Right forelimb (tissue), 1 donor: ENCODE data around the gene DLG2.
"Not testable (repeated sequence)": the region's sequence is repeated elsewhere in the genome, so short reads cannot be mapped to it uniquely, and the experiment has no call there.

ENCODE experiments used
- DNase-seq: peaks from one replicate; pipeline ENCODE4 v3.0.0-alpha.2; 2018

The DLG2 gene

DNA sequence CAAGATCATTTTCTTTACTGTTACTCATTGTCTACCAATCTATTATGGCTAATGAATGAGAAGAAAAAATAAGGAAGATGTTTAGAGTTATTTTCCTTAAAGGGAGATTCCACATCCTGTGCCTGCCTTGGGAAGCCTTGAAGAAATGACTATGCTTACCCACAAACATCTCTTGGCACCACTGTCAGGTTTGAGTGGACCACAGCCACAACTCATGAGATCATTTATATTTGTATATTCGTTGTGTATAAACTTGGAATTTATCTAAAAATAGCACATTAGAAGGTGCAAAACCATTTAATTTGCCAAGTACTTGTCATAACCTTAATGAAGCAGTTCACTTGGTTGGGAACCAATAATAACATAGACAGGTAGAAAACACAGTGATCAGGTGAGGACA lies 740.8 kb downstream of the DLG2 start:
- no peak for DNase-seq

DNA sequence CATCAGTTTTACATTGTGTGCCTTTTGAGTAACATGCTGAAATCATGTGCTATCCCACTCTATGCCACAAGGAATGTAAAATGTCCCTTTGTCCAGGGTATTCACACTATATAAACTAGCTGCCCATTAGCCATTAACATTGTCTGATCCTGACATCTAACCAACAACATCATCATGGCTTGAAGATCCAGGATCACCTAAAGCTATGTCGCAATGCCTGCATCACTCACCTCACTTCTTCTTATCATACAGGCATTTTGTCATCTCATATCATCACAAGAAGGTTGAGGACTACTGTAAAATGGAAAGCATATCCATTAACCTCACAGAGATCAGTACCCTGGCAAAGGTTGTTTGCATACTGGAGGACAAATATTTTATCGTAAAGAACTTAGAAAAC lies 742.3 kb downstream of the DLG2 start:
- DNase-seq = no peak

DNA sequence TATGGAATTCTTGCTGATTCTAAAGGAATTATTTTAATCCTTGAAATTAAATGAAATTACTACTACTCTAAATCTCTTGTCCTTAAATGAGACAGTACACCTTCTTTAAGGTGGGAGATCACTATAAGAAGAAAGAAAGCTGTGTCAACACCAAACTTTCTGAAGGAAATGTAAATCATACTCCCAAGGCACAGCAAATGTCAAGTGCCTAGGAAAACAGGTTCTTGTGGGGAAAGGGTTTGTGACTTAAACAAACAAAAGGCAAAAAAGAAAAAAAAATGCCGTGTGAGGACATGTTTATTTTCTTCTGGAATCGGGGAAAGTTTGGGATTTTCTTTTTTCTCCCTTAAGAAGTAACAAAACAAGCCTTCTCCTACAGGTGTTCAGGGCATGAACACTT lies 745.1 kb downstream of the DLG2 start:
- no peak for DNase-seq

DNA sequence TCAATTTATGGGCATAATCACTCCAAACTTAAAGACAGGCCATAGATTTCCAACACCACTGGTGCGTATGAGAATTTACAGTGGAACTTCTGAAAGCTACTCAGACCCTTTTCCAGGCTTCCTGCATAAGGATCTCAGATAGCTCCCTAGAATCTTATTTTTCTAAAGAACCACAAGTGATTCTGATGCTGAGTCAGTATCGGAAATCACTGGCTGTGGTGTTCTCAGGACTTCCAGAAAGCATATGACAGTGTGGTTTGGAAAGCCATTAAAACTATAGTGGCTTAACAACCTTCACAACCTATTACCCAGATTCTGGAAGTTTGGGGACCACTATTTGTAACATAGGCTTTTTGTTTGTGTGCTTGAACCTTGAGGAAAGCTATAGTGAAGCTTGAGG lies 756.0 kb downstream of the DLG2 start:
- no peak for DNase-seq

DNA sequence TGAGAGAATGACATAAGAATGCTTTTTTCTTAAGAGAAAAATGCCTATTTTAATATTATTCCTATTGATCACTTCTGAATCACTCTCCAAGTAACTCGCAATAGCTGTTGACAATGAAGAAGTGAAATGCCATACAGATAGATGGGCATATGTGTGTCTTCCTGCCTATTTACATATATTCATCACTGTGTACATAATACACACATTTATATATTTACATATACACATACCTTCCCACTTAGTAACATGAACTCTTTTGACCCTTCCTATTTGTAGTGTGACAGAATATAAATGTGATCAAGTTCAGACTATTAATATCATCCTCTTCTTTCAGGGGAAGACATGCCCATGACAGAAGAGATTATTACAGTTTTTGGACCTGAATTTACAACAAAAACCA lies 756.7 kb downstream of the DLG2 start:
- no peak for DNase-seq

DNA sequence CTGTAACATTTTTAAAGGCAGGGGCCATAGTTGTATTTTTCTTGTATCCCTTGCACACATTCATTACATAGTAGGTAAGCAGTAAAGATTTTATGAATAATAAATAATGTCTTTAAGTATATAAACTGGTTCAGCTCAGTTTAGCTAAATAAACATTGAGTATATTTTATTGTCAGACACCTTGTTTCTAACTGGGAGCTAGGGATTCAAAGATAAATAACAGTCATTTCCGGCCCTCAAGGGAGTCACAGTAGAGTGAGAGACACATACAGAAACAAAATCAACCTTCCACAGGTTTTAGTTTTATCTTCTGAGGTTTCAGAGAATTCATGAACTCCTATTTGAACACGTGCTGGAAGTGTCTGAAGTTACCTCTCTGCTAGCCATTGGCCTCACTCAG lies 760.2 kb downstream of the DLG2 start:
- DNase-seq = no peak

DNA sequence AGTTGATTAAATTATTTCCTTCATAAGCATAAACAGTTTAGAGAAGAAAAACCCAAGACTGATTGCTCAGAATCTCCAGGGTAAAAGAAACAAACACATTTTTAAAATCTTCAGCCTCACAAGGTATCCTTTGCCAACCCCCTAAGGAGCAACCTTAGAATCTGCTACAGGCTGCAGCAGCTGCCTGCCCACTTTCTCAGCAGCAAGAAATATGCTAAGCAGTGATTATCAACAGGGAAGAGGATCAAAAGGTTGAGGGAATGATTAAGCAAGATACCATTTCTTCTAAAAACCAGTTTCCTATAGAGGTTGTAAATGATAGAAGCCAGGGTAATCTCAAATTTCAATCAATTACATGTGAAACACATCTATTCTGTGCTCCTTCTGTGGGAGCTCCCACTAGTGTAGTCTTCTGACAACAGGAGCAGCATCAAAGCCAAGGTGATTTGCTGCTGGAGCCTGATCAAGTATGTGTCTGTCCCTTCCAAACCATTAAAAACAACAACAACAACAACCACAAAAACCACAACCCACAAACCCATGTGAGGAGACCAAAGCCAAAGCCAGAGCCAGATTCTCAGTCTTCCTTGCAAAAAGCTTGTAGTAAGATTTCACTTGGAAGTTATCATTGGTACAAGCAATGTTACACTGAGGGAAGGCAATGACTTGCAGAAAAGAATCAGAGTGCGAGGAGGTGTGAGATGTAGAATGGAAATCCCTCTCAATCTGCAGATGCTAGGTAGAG lies 761.2 kb downstream of the DLG2 start:
- DNase-seq = no peak

DNA sequence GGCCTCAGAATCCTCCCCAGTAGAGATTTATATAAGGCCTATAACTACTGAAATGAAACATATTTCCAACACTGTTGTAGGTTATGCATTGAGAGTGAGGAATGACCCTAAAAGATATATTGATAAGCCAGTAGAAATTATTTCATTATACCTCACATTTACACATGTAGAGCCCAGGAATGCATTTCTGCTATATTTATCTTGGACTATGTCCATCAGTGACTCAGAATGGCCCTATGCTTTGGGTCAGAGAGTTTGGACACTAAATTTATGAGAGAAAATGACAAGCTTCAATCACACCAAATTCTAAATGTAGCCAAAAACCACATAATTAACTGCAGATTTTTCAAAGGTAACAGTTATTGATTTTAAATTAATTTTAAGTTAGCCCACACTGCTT lies 761.9 kb downstream of the DLG2 start:
- DNase-seq = no peak

DNA sequence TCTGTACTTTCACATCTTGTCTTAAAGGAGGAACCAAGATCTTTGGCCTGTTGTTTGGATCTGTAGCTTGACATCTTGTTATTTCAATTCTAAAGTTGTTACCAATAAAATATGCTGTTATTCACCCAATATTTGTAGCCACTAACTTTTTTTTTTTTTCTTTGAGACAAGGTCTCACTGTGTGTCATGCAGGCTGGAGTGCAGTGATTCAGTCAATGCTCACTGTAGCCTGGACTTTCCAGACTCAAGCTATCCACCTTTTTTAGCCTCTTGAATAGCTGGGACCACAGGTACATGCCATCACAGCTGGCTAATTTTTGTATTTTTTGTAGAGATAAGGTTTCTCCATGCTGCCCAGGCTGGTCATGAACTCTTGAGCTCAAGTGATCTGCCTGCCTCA lies 769.4 kb downstream of the DLG2 start:
- DNase-seq = no peak

DNA sequence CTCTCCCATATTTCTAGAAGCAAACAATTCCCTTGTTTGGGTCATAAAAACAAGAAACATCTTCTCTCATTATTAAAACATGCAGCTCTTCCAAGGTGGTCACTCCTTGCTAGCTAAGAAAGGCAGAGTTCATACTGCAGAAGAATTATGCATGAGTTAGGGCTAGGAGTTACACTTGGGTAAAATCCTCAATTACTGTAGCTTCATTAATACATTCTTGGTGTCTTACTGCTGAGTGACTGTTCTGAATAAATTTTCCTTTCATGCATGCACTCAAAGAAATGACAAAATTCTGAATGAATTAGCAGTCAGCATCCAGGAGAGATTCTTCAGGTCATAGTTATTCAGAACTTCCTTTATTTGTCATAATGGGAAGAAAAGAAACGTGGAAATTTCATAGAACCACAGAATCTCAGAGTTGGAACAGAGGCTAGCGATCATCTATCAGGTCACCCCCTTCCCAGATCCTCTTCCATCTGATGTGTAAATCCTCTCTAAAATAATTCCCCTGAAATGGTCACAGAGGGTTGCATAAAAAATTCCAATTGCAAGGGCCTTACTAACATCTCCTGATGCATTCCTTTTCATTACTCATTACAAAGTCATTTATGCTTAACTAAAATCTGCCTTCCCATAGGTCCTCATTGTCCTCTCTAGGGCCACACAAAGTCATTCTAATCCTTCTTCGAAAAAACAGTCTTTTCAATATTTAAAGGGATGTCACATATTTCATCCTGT lies 771.5 kb downstream of the DLG2 start:
- no peak for DNase-seq

DNA sequence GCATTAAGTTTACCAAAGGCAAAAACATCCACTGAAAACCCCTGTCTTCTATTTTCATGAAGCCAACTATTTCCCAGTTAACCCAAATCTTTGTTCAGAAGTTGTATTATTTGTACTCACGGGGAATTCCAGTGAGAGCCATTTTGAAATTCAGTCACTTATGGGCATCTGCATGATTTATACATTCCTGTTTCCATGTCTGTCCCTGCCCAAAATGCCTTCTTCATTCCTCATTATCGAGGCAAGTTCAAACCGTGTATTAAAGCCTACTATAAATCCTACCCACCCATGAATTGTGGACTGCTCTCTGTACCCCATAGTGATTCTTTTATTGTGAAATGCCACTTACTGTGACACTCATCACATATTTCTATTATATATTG lies 772.7 kb downstream of the DLG2 start:
- DNase-seq = no peak

DNA sequence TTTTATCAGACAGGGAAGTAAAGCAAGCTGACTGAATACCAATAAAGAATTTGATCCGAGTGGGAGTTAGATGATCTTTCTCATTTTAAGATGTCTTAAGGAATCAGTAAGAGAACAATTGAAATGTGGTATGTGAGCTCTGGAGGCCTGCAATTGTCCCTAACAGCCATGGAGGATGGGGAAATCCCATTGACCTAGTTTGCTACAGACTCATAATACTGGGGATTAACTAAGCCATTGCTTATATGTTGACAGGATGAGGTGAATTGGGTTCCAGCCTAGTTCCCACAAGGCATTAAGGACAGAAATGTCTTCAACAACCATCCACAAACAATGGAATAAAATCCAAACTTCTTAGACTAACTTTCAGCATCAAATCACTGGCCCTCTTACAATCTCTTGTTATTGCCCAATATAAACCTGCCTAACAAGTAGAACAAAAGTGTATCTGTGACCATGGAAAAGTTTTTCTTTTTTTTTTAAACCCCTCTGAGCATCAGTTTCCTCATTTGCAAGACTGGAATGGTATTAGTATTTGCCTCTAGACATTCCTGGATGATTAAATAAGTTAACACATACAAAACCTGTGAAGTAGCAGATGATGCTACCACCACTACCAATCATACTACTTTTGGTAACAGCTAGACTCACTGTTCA lies 773.2 kb downstream of the DLG2 start:
- DNase-seq = no peak

DNA sequence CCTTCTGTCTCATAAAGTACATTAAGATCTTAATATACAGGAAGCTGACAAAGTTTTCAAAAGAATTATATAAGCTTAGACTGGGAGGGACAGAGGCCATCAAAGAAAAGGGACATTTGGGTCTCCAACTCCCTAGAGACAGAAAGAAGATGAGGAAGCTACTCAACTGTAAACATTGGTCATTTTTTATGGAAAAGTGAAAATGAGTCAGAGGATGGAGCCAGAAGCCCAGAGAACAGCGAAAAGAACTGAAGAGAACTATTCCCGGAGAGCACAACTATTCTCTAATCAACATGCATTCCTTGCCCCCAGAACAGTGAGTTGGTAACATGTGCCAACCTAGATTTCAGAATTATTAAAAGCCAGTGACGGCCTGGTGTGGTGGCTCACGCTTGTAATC lies 779.3 kb downstream of the DLG2 start:
- DNase-seq = no peak

DNA sequence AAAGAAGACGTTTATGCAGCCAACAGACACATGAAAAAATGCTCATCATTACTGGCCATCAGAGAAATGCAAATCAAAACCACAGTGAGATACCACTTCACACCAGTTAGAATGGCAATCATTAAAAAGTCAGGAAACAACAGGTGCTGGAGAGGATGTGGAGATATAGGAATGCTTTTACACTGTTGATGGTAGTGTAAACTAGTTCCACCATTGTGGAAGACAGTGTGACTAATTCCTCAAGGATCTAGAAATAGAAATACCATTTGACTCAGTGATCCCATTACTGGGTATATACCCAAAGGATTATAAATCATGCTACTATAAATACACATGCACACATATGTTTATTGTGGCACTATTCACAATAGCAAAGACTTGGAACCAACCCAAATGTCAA lies 786.9 kb downstream of the DLG2 start:
- not testable (repeated sequence) for DNase-seq

DNA sequence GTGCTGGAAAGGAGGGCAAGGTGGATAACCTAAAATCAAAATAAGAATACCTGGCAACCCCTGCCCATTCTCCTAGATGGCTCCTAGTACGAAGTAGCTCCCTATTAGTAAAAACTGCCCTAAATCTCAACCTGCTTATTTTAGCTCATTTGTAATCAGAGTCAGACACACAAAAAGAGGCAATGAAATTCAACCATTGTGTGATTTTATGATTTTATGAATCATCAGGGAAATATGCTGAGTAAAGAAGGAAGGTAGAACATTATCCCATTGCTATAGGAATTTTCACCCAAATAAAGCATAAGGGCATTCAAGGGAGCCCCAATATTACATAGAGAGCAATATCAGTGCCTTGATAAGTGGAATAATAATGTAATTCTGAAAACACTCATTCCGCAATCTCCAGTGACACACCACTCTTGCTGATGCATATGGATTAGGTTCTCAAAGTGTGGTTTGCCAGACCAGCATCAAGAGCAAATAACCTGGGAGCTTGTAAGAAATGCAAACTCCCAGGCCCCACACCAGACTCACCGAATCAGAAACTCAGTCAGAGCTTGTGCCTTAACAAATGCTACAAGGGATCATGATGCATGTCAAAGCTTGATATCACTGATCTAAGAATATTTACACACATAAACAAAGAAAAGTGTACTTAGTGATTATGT lies 789.6 kb downstream of the DLG2 start:
- no peak for DNase-seq

DNA sequence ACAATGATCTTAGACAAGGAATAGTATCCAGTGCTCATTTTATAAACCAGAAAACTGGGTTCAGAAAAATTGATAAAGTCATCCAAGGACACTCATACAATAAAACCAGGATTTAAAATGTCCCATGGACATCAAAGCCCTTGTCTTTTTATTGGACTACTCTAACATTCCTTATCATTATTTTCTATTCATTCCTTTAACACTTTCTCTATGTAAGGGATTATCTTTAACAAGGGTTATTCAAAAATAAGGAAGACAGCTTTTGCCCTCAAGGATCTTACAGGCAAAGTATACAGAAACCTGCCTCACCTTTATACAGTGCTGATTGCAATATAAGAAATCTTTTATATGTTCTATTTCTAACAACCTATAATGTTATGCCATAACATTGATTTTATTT lies 790.8 kb downstream of the DLG2 start:
- DNase-seq = no peak

DNA sequence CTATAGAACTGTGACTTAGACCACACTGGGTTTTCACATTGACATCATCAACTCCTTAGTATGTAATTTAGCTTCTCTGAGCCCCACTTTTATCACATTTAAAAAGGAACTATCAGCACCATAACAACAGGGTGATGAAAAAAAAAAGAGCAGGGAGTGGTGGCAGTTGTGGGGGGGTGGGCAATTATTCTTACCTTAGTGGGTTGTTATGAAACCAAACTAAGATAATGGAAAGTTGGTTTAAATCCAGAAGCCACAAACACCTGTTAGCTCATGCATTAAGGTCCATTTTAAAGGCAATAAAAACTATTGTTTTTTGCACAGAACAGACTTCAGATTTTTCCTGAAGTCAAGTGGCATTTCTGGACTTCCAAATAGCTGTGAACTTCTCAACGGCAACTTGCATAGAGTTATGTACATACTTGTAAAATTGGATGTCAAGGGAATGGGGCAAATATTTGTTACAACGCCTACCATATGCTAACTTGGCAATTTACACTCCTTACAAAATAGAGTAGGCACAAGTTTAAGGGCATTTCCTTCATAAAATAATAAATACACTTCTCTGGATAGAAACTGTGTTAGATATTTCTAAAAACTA lies 793.6 kb downstream of the DLG2 start:
- DNase-seq = no peak

DNA sequence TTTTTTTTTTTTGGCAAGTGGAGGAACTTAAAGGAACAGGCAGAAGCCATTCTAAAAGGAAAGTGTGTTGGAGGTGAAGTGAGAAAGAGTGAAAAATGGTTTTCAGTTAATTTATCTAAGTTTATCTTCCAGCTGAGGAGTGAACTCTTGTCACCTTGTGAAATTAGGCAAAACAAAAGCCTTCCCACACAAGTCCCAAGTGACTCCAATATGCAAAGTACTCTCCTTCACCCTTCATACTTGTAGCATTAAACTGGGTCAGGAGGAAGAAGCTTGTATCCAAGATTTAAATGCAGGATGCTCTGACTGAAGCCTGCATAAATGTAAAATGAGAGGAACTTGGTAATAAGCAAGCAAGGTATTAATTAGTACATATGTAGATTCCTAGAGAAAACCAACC lies 796.8 kb downstream of the DLG2 start:
- DNase-seq = no peak

DNA sequence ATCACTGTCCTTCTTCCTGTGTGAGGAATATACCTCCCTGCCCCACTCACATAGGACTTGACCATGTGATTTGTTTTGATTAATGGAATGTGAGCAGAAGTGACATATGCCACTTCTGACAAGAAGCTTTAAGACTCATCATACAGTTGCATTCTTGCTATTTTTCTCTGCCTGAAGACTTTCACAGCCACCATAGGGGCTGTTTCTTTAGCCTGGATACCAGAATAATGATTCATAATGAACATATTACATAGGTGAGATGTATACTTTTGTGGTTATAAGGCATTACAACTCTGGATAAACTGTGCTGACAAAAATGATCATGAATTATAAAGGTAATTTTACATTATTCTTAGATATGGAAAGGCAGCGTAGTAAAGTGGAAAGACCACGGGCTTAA lies 798.0 kb downstream of the DLG2 start:
- no peak for DNase-seq

DNA sequence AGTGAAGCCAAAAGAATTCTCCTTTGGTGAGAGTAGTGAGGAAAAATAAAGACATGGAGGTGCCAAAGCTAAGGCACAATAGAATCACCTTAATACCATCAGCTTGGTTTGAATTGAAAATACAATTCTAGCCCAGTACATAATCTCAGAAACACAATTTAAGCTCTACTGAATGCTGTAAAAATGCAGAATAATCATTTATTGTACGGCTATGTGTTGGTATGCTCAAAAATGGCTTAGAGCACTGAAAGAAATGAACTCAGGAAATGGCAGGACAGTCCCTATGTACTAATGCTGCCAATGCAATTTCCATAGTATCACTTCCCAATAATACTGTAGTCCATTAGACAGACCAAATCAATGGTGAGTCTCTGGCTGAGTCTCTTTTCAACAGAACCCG lies 798.5 kb downstream of the DLG2 start:
- no peak for DNase-seq

DNA sequence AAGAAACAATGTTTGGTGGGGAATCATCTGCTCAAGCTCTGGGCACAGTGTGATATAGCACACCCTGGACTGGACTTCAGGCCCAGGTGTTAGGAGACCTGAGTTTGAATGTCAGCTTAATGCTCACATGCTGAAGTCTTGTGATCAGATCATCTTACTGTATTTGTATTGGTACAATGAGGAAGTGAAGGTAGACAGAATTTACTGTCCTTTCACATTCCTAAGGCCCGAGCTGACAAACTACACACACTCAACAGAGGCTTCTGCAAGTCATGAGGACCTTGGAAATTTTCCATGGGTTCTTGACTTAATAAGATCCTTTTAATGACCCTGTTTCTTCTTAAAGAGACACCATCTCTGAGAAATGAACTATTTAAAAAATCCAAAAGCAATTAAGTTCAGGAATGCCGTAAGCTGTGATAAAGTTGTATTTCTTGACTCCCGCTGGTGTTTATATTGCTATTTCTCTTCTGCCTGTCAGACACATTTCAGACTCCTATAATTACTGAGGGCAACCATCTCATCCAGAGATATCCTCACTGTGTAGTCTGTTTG lies 802.0 kb downstream of the DLG2 start:
- no peak for DNase-seq

DNA sequence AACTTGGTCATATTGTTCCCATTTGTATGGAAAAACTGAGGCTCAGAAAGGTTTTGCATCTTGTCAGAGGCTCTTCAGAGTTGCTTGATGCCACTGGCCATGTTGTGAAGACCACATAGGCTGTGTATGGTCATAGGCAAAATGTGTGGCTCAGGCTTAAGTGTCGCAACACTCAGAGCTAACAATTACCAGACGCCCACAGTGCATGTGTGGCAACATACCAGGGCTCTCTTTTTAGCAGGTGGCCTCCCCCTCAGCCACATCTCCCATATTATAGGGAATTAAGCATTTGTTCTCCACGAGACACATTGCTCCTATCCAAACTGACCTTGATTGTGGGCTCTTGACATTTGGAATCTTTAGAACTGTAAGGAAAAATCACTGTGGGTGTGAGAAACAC lies 802.5 kb downstream of the DLG2 start:
- DNase-seq = no peak

DNA sequence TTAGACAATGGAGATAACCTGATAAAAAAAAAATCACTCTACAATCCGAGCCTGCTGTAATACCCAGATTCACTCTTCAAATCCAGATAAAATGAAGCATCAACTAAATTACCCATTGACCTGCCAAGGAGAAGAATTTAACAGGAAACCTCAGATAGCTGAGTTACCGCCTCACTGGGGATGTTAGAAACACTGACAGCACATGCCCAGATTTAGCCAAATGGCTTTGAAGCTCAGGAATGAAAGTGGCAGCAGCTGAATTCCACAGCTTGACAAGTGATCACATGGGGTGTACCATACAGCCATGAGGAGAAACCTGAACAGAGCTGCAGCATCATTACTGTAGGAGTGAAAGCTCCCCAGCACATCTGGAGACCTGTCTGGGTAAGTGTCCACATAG lies 807.6 kb downstream of the DLG2 start:
- DNase-seq = no peak
